DND-41 (cell line): Measurements from ENCODE around the gene LPIN1.

ENCODE experiments used
- CTCF ChIP-seq: IDR thresholded peaks from 2 replicates; pipeline ENCODE4 v1.5.1; 2012; ENCODE audit warnings: borderline replicate concordance, low read length, moderate library complexity, mild to moderate bottlenecking; ENCODE audit not compliant: poor library complexity, severe bottlenecking; ENCODE audit errors: extremely low read depth
- EZH2 ChIP-seq: IDR thresholded peaks from 3 replicates; pipeline ENCODE4 v1.6.1; 2012; ENCODE audit warnings: borderline replicate concordance, low read depth, mild to moderate bottlenecking, moderate library complexity, low read length, inconsistent platforms; ENCODE audit not compliant: severe bottlenecking

- TF ChIP-seq EZH2: no peak
- no peak for TF ChIP-seq CTCF
Measured at GRCh38 chr2:11876889-11877288, 130.5 kb downstream of the LPIN1 start.
